Esophagus muscularis mucosa (tissue), 3 donors: ENCODE measurements around the gene GET3.

Experiments used
- POLR2A ChIP-seq: fragments of 450-650 bp; IDR thresholded peaks from one replicate; pipeline ENCODE4 v1.6.1; 2017; ENCODE audit warnings: antibody characterized with exemption, moderate library complexity, mild to moderate bottlenecking, low read depth
- POLR2AphosphoS5 ChIP-seq, 2 donors: sonication (generic); formaldehyde crosslinking; IDR thresholded peaks; one replicate each; pipeline ENCODE4 v1.6.1; 2017; ENCODE audit warnings: antibody characterized with exemption in 2 of 2
- TF ChIP-seq, protein P1 (sequence below), 3 experiments: fragments of 200-600 bp in 2 of 3; fragments of 450-650 bp in 1 of 3; sonication (generic) in 2 of 3; IDR thresholded peaks; one replicate each; pipeline ENCODE4 v1.5.1; 2017 to 2019; ENCODE audit warnings: antibody characterized with exemption in 3 of 3, mild to moderate bottlenecking in 2 of 3, moderate library complexity in 1 of 3

DNA sequence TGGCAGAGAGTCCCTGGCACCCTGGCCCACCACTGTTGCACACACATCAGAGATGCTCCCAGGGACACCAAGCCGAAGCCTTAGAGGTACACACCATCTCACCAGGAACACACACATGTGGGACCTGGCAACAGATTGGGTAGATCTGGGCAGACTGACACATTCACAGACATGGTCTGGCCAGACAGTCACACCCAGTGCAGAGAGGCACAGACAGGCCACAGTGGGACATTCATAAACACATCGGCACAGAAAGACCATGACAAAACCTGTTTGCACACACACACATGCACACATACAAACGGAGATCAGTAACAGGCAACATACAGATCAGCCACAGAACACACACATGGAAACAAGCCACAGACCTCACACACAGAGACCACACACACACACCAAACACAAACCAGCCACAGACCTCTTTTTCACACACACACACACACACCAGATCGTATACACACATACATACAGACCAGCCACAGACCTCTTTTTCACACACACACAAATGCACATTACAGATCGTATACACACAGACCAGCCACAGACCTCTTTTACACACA, 47.7 kb downstream of the GET3 start:
- TF ChIP-seq, protein P1, sequence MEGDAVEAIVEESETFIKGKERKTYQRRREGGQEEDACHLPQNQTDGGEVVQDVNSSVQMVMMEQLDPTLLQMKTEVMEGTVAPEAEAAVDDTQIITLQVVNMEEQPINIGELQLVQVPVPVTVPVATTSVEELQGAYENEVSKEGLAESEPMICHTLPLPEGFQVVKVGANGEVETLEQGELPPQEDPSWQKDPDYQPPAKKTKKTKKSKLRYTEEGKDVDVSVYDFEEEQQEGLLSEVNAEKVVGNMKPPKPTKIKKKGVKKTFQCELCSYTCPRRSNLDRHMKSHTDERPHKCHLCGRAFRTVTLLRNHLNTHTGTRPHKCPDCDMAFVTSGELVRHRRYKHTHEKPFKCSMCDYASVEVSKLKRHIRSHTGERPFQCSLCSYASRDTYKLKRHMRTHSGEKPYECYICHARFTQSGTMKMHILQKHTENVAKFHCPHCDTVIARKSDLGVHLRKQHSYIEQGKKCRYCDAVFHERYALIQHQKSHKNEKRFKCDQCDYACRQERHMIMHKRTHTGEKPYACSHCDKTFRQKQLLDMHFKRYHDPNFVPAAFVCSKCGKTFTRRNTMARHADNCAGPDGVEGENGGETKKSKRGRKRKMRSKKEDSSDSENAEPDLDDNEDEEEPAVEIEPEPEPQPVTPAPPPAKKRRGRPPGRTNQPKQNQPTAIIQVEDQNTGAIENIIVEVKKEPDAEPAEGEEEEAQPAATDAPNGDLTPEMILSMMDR (IDR thresholded peaks at IDR 0.05): no peak
- TF ChIP-seq POLR2A: no peak
- no peak for TF ChIP-seq POLR2AphosphoS5 (IDR thresholded peaks at IDR 0.05)
